ENCODE results near the gene AADACL4.

Gene AADACL4

GRCh38 chr1:12613180-12613579 is 30.7 kb upstream of the AADACL4 start:
- DNase-seq = no peak

GRCh38 chr1:12614402-12615158 is 29.3 kb upstream of the AADACL4 start:
- no peak for DNase-seq

- no peak for DNase-seq
These were observed 28.6 kb upstream of the AADACL4 start for GRCh38 chr1:12615159-12615864.

GRCh38 chr1:12615865-12616708 is 27.8 kb upstream of the AADACL4 start:
- DNase-seq = peak in 1 of 2 donors; percentile 26

DNA sequence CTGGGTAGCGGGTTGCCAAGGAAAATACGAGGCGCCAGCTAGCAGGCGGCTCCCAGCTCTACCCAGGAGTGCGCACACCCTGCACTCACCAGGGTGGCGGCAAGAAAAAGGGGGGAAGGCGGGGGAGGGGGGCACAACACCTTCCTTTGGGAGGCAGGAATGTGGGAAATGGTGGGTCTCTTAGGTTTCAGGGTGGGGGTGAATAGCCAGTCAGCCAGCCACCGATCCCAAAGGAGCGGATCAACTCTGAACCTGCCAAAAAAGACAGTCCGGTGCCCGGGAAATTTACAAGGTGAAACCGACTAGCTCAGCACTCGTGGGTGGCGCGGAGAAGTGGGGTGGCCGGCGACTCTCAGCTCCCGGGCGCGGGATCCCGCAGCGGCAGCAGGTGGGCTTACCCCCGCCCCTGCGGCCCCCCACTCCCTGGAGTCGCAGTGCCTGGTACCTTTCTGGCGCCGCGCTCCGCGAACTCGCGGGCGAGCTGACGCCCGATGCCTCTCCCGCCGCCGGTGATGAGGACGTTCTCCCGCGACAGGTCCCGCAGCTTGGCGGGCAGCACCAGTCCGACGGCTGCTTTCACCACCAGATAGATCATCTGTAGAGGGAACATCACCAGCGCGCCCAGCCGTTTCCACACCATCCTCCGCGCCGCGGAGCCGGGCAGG is 27.0 kb upstream of the AADACL4 start:
- DNase-seq = peak in 1 of 2 donors; percentile 21

DNA sequence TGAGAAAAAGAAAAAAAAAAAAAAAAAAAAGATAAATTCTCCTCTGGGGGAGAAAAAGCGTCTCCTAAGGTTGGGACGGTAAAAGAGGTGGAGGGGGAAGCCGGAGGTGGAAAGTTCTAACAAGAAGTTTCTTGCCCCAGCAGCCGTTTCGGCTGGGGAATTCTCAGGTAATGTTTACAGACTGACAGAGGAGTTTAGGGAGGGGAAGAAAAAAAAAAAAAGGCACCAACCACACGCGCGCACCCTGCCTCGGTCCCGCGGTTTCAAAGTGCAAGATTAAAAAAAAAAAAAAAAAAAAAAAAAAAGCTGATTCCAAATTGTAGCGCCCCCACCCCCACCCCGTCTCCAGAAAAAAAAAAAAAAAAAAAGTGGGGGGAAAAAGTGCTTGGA is 26.4 kb upstream of the AADACL4 start:
- peak; percentile 42 to 66 for DNase-seq

- peak; percentile 67 to 68 for DNase-seq
These were observed 25.8 kb upstream of the AADACL4 start, which contains the start of gene DHRS3 for GRCh38 chr1:12617901-12618660. Gene DHRS3, minus strand, starts transcription at chr1:12618210. Its CDS starts 862 bp downstream, at chr1:12617348.

DNA sequence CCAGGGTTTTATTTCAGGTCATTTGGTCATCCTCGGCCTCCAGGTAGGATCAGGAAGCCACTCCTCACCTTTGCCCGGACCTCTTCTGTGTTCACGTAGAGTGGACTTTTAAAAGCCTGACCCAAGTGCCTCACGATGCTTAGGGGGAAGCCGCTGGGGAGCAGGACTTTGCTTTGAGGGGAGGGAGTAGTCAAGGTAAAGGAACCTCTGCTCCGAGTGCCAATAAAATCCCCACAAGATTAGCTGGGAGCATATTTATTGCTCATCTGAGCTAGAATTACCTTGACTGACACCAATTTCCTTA is 25.3 kb upstream of the AADACL4 start:
- DNase-seq = no peak

- DNase-seq = peak; percentile 36 to 43
These were observed 24.7 kb upstream of the AADACL4 start for GRCh38 chr1:12618965-12619791.

DNA sequence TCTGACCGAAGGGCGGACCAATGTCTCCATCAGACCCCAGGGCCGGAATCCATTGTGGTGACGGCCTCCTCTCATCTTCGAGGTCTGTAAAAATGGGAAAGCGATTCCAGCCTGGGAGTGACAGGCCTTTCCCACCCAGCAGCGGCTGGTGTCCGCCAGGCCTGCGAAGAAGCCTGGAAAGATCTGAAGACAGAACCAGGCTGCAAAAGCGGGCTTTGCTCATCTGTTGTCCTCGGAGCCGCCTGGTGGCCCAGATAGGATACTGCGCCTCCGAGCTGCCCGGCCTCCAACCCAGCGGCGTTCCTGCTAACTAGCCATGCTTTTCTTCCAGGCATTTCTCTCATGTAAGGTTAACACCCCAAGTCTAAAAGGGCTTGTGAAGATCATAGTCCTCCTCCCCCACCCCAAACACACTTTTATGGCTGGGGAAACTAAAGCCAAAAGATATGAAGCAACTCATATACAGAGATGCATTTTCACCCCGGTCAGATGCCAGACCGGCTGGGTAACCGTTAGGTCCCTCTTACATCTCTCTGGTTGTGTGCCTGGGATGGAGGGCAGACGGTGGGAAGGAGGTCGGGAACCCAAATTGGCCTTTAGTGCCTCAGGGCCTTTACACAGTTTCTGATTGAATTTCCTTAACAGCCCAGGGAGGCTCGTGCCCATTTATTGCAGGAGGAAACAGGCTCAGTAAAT is 23.9 kb upstream of the AADACL4 start:
- DNase-seq = peak; percentile 77 to 80

DNA sequence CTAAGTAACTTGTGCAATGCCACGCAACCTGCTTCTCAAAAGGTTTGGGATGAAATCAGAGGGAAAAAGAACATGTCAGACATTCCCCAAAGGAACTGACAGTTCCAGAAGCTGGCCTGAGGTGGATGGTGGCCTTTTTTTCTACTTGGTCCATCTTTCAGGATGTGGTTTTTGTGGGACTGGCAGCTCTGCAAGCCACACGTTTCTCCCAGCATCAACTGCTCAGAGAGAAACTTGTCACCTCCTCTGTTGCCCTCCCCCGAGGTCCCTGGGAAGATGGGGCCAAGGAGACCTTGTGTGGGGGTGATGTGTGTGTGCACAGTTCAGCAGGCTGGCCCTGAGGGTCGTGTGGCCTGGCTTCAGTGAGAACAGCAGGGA is 23.4 kb upstream of the AADACL4 start:
- peak in 1 of 2 donors; percentile 39 for DNase-seq

GRCh38 chr1:12620931-12621330 is 23.0 kb upstream of the AADACL4 start:
- DNase-seq = no peak

DNA sequence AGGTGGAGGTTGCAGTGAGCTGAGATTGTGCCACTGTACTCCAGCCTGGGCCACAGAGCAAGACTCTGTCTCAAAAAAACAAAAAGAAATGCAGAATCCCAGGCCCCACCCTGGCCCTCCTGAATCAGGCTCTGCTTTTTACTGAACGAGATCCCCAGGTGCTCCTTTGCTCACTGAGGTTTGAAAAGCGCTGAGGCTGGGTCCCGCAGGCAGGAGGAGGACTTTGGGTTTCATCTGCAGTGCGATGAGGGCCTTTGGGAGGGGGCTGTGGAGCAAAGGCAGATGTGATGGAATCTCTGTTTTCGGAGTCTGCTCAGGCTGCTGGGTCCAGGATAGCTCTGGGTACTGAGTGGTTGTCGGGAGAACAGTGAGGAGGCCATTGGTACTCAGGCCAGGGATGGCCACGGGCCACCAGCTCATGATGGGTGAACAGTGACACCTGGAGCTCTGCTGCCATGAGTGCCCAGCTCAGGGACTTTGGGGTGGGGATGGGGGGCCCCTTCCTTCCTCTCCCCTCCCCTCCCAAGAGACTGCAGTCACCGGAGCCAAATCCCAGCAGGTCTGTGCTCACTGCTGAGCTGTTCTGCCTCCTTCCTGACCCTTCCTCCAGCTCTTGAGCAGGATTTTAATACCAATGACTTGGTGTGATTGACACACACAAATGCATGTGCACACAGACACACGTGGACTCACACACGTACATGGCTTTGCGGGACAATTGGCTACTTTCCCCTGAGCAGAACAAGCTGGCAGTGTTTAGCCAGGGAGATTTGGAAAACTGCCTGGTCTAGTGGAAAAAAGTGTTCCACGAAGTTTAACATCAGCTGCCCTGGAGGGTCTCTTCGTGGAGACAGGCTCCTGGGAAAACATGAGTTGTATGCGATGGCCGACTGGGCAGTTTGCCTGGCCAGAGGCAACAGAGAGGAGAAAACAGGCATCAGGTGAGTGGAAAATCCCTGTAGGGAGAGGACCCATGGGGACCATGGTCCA is 22.2 kb upstream of the AADACL4 start:
- no peak for DNase-seq

GRCh38 chr1:12622506-12622905 is 21.4 kb upstream of the AADACL4 start:
- DNase-seq = no peak

- no peak for DNase-seq
These were observed 18.6 kb upstream of the AADACL4 start for GRCh38 chr1:12625276-12625675.

- DNase-seq = no peak
These were observed 17.0 kb upstream of the AADACL4 start for GRCh38 chr1:12626888-12627287.

GRCh38 chr1:12627296-12627695 is 16.6 kb upstream of the AADACL4 start:
- no peak for DNase-seq

- no peak for DNase-seq
These were observed 14.4 kb upstream of the AADACL4 start for GRCh38 chr1:12629511-12629956.
